Naive thymus-derived CD8-positive, alpha-beta T cell (primary cell): Measurements from ENCODE around the gene FAM3B. TPM values are rescaled to one million over a fixed set of nuclear protein-coding genes. Genes with fewer than 3 reads are reported as not detected.

Experiments used
- ATAC-seq, 2 donors: fragments of 150-1000 bp; cut with Tn5 transposase in 1 of 2; sonication (Bioruptor Pico), chemical (Tn5 transposase) in 1 of 2; 1 replicate in 1 of 2; 2 replicates in 1 of 2; pipeline ENCODE4 v1.10.0; 2021; ENCODE audit warnings: mild to moderate bottlenecking in 2 of 2, moderate library complexity in 2 of 2
- POLR2A ChIA-PET: fragments of 350-600 bp; sonication (Branson Sonifier 250); formaldehyde crosslinking; loops from one replicate; lab custom pipeline; 2021; ENCODE audit warnings: antibody characterized with exemption; lab: Charles Lee
- DNase-seq, 10 donors: peaks; one replicate each; pipeline versions ENCODE4 v3.0.0 to v3.0.0-alpha.2; 2020 to 2022
- H3K27ac Mint-ChIP-seq, 10 donors: one replicate each; pipeline ENCODE4 v1.8.0; 2020 to 2022; ENCODE audit warnings: mild to moderate bottlenecking in 10 of 10, mixed read lengths in 10 of 10, moderate library complexity in 4 of 10, inconsistent platforms in 1 of 10
- H3K27me3 Mint-ChIP-seq, 5 donors: one replicate each; pipeline ENCODE4 v1.8.0; 2021 to 2022; ENCODE audit warnings: mixed read lengths in 5 of 5
- H3K36me3 Mint-ChIP-seq, 3 donors: one replicate each; pipeline ENCODE4 v1.8.0; 2020 to 2022; ENCODE audit warnings: mixed read lengths in 3 of 3, mild to moderate bottlenecking in 2 of 3, inconsistent platforms in 1 of 3
- H3K4me1 Mint-ChIP-seq, 4 donors: one replicate each; pipeline ENCODE4 v1.8.0; 2021 to 2022; ENCODE audit warnings: mixed read lengths in 4 of 4
- H3K4me3 Mint-ChIP-seq, 10 donors: one replicate each; pipeline ENCODE4 v1.8.0; 2020 to 2022; ENCODE audit warnings: mild to moderate bottlenecking in 10 of 10, mixed read lengths in 10 of 10, moderate library complexity in 6 of 10, inconsistent platforms in 1 of 10
- H3K9me3 Mint-ChIP-seq, 9 donors: one replicate each; pipeline ENCODE4 v1.8.0; 2020 to 2022; ENCODE audit warnings: mixed read lengths in 9 of 9, mild to moderate bottlenecking in 3 of 9, inconsistent platforms in 1 of 9, moderate library complexity in 1 of 9
- polyA plus RNA-seq, 3 donors: library from polyadenylated mRNA; unstranded; fragments of 300-500 nt; fragmentation: Illumina TruSeq; gene quantifications; one replicate each; pipeline ENCODE4 v1.2.3, GENCODE V29; 2021
- total RNA-seq, 8 experiments: library from RNA in 2 of 8; stranded (reverse) in 2 of 8; gene quantifications; one replicate each; pipeline ENCODE4 v1.2.3 and lab custom pipeline; 2021 to 2026

FAM3B gene
- total and polyA plus RNA-seq, 5 experiments from 2014 or later, result not detected

DNA sequence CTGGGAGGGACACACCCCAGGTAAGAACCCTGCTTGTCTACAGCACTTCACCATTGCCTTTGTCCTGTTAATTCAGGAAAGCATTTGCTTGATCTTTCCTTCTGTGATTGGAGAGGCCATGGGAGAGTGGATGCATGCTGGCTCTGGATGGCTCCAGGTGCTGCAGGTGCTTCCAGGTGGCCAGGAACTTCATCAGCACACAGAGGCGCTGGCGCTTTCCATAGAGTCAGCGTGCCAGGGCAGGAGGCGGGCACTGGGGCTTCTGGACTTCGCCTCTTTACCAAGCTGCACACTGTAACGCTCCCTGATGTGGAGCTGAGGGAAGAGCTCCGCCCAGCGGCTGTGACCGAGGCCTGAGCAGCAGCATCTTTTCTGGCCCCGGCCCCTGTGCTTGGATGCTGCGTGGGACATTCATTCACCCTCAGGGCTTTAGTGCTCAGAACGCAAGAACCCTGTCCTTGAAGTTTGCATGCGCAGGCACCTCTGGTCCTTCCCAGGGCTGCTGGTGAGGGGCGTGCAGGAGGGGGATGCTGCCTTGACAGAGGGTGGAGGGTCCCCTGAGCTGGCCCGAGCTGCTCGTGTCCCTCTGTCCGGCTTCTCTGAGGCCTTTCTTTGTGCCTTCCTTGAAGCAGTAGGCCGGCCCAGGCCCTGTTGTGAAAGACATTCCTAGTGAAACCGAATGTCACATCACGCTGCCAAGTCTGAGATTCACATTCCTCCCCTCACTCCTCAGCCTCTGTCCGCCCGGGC, 43.6 kb downstream of the FAM3B start:
- Mint-ChIP-seq H3K4me3 (peak overlapping the region in 4 of 10 donors; percentile 92 to 93 (median 92)), H3K27ac (peak overlapping the region; percentile 98 to 100 (median 100)), H3K9me3 (no peaks in the 10 kb centered on the region), H3K27me3 (peaks cover 0 to 4% (median 0%) of the 10 kb centered on the region in 5 donors), H3K4me1 (peaks cover 14 to 45% (median 42%) of the 10 kb centered on the region in 4 donors), H3K36me3 (peaks cover 0 to 11% (median 6%) of the 10 kb centered on the region in 3 donors)
- no peak for DNase-seq
- POLR2A ChIA-PET, result interaction anchor here (2.9 to 3.2 kb wide), 2 partner anchors 9 to 66 kb away, joined by 16 to 26 read pairs; partner anchors contain the start of gene MX1
- no peak for ATAC-seq

DNA sequence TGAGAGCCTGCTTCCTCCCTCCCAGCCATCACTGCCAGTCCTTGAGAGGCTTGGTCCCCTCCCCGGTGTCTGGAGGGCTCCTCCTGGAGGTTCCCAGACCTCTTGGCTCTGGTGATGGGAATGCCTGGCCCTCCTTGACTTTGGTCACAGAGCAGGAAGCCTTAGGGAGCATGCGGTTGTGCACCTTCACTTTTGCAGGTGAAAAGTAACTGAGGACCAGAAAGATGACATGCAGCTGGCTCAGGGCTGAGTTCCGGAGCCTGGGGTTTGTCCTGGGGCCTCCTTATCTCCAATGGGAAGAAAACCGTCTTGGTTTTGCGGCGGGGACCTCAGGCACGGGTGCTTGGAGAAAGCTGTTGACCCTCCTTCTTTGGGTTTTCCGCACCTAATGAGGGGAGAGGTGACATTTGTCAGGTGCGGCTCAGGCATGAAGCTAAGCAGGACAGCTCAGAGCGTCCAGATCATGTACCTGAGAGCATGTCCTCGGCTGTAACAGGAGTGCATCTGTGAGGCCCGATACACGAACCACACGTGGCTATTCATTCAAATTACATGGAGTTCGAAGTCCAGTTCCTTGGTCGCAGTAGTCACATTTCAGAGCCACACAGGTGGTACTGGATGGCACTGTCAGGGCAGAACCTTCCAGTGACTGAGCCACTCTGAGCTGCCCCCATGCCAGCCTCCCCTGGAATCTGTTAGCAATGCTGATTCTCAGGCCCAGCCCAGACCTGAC, 44.6 kb downstream of the FAM3B start:
- H3K27ac Mint-ChIP-seq, result peak overlapping the region; percentile 98 to 100 (median 100)
- no peak for ATAC-seq
- peak overlapping the region; percentile 86 to 99 (median 93) for H3K4me3 Mint-ChIP-seq
- peaks cover 0 to 4% (median 0%) of the 10 kb centered on the region in 5 donors for H3K27me3 Mint-ChIP-seq
- peaks cover 0 to 19% (median 16%) of the 10 kb centered on the region in 3 donors for H3K36me3 Mint-ChIP-seq
- no peak for DNase-seq
- POLR2A ChIA-PET, result interaction anchor here (0.6 to 3.2 kb wide), 6 partner anchors 8 to 97 kb away, joined by 3 to 26 read pairs (median 10); partner anchors contain the start of gene MX1
- H3K4me1 Mint-ChIP-seq, result peaks cover 18 to 55% (median 52%) of the 10 kb centered on the region in 4 donors
- no peaks in the 10 kb centered on the region for H3K9me3 Mint-ChIP-seq

DNA sequence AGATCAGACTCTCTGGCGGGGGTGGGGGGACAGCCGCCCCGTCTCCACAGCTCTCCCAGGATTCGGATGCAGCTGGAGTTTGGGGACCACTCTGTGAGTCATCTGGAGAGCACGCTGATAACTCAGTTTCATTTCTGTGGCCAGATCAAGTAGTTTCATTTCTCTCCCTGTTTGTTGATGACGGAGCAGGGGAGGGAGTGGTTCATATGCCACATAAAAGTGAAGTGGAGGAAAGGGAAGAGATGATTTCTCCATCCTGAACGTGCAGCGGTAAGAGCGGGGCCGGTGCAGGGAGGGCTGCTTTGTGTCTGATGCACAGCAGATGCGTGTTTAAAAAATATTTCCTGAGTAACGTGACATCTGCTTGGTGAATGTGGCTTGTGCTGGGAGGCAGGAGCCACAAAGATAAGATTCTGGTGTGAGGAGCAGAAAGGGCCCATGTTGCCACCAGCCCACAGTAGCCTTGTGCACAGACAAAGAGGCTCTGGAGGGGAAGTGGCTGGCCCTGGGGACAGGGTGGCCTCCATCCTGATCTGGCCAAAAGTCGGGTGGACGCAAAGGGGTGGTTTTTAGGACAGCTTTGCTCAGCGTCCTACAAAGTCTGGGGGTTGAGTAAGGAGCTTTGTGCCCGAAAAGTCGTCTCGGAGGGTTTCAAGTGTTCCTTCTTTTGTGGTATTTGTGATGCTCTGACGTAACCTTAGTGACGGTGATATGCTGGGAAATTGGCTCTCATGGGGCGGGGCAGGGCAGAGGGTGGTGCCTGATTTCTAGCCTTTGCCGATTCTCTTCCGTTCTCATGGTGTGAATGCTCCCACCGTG, 45.4 kb downstream of the FAM3B start, which contains the start of gene MX2:
TSS of gene MX2 (plus strand) at position 242 of the 819 bp plus-strand sequence. CDS start 14,880 bp downstream, outside the sequence.
- H3K4me3 Mint-ChIP-seq, result peak within 1 kb of the TSS; percentile 86 to 99 (median 93)
- H3K27me3 Mint-ChIP-seq, result peaks cover 0 to 4% (median 0%) of the 10 kb centered on the region in 5 donors
- DNase-seq, result peak; percentile 64 to 95 (median 90)
- H3K27ac Mint-ChIP-seq, result peak within 1 kb of the TSS; percentile 98 to 100 (median 100)
- no peaks in the 10 kb centered on the region for H3K9me3 Mint-ChIP-seq
- peak; percentile 75 to 79 for ATAC-seq
- peaks cover 0 to 22% (median 19%) of the 10 kb centered on the region in 3 donors for H3K36me3 Mint-ChIP-seq
- POLR2A ChIA-PET, result interaction anchor here (0.6 to 3.2 kb wide), 12 partner anchors 8 to 535 kb away, joined by 3 to 26 read pairs (median 3); partner anchors contain the start of genes MX1 and PRDM15
- H3K4me1 Mint-ChIP-seq, result peaks cover 18 to 63% (median 60%) of the 10 kb centered on the region in 4 donors

GRCh38 chr21:41362605-41363369, 46.2 kb downstream of the FAM3B start:
- peak overlapping the region; percentile 98 to 100 (median 100) for H3K27ac Mint-ChIP-seq
- peaks cover 20 to 70% (median 64%) of the 10 kb centered on the region in 4 donors for H3K4me1 Mint-ChIP-seq
- DNase-seq (no peak), ATAC-seq (peak; percentile 19 to 30)
- POLR2A ChIA-PET, result interaction anchor here (0.7 to 3.2 kb wide), 12 partner anchors 7 to 516 kb away, joined by 3 to 26 read pairs (median 4); partner anchors contain the start of genes MX1 and PRDM15
- no peaks in the 10 kb centered on the region for H3K9me3 Mint-ChIP-seq
- H3K27me3 Mint-ChIP-seq, result peaks cover 0 to 4% (median 0%) of the 10 kb centered on the region in 5 donors
- H3K4me3 Mint-ChIP-seq, result peak overlapping the region; percentile 86 to 99 (median 93)
- peaks cover 0 to 26% (median 19%) of the 10 kb centered on the region in 3 donors for H3K36me3 Mint-ChIP-seq

DNA sequence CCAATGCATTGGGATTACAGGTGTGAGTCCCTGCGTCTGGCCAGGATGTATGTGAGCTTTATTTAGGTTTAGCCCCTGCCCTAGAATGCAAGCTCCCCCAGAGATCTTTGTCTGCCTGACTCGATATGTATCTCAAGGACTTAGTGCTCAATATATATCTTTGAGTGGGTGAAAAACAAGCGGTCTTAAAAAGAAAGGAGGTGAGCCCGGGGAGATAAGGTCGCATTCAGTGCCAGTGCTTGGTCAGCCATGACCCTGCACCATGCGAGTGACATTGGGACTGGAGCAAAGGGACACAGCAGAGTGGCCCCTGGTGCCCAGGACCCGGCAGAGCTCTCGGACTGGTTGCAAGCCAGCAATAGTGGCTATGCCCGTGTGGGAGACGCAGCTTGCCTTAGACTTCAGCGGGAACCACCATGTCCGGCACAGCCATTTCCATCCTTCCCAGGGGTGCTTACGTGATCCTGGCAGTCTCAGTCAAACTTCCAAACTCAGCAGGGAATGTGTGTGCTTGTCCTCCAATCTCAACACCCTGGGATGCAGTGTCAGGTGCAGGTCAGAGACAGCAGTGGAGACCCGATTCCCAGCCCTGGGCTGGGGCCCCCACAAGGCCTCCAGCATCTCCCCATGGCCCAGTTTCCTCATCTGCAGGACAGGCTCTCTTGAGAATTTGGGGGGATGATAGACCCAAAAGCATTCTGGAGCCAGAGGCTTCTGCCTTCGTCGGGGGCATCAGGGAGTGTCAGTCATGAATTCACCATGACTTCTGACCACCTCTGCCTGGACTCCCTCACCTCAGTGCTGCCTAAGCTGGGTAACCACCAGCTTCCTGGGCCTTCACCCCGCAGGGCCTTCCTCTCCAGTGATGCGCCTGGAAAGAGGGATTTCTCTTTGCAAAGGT, 47.0 kb downstream of the FAM3B start:
- H3K27me3 Mint-ChIP-seq, result peaks cover 0 to 4% (median 0%) of the 10 kb centered on the region in 5 donors
- H3K27ac Mint-ChIP-seq, result peak overlapping the region; percentile 98 to 100 (median 100)
- H3K9me3 Mint-ChIP-seq, result no peaks in the 10 kb centered on the region
- POLR2A ChIA-PET, result interaction anchor here (0.7 to 2.9 kb wide), 4 partner anchors 9 to 64 kb away, joined by 4 to 16 read pairs (median 10); partner anchors contain the start of gene MX1
- DNase-seq (no peak), ATAC-seq (no peak)
- peaks cover 0 to 31% (median 19%) of the 10 kb centered on the region in 3 donors for H3K36me3 Mint-ChIP-seq
- H3K4me3 Mint-ChIP-seq, result peak overlapping the region; percentile 86 to 99 (median 93)
- peaks cover 27 to 79% (median 73%) of the 10 kb centered on the region in 4 donors for H3K4me1 Mint-ChIP-seq

DNA sequence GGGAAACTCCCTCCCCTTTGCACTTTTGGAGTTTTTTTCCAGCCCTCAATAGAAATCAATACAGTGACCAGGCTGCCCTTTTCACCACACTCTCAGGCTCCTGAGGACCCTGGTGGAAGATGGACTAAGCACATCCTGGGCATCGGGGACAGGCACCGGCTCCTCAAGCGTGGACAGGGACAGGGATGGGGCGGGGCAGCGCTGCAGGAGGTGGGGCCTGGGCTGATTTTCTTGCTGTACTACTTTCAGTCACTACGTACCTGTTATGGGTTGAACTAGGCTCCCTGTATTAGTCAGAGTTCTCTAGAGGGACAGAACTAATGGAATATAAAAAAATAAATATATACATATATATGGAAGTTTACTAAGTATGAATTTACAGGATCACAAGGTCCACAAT, 47.7 kb downstream of the FAM3B start:
- H3K27me3 Mint-ChIP-seq, result peaks cover 0 to 4% (median 0%) of the 10 kb centered on the region in 5 donors
- peaks cover 30 to 86% (median 79%) of the 10 kb centered on the region in 4 donors for H3K4me1 Mint-ChIP-seq
- DNase-seq (no peak), ATAC-seq (no peak)
- H3K9me3 Mint-ChIP-seq, result no peaks in the 10 kb centered on the region
- peak overlapping the region in 9 of 10 donors; percentile 98 to 100 (median 99) for H3K27ac Mint-ChIP-seq
- peaks cover 0 to 31% (median 19%) of the 10 kb centered on the region in 3 donors for H3K36me3 Mint-ChIP-seq
- POLR2A ChIA-PET, result no interaction called here
- H3K4me3 Mint-ChIP-seq, result peak overlapping the region in 9 of 10 donors; percentile 12 to 99 (median 93)

DNA sequence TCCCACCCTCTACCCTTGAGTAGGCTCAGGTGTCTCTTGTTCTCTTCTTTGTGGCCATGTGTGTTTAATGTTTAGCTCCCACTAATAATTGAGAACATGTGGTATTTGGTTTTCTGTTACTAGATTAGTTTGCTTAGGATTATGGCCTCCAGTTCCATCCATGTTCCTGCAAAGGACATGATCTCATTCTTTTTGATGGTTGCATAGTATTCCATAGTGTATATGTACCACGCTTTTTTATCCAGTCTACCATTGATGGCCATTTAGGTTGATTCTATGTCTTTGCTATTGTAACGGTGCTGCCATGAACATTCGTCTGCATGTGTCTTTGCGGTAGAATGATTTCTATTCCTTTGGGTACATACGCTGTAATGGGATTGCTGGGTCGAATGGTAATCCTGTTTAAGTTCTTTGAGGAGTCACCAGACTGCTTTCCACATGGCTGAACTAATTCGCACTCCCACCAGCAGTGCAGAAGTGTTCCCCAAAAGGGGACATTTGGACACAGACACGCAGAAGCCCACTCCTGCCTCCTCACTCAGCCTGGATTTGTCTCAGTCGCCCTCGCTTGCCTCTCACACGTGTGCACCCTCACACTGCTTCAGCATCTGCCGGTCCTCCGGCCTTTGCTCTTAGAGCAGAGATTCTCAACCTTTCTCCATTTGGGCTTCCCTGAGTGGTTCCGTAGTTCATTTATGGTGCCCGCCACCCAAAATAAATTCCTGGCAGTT, 48.9 kb downstream of the FAM3B start:
- DNase-seq (no peak), ATAC-seq (no peak)
- Mint-ChIP-seq H3K4me3 (peak overlapping the region in 7 of 10 donors; percentile 18 to 66 (median 26)), H3K27me3 (peaks cover 0 to 4% (median 0%) of the 10 kb centered on the region in 5 donors), H3K27ac (peak overlapping the region; percentile 39 to 100 (median 88)), H3K9me3 (no peaks in the 10 kb centered on the region), H3K36me3 (peaks cover 0 to 31% (median 19%) of the 10 kb centered on the region in 3 donors), H3K4me1 (peaks cover 37 to 95% (median 88%) of the 10 kb centered on the region in 4 donors)
- POLR2A ChIA-PET, result no interaction called here

- DNase-seq (no peak), ATAC-seq (no peak)
- POLR2A ChIA-PET, result interaction anchor here (0.6 to 4.2 kb wide), 2 partner anchors 27 to 59 kb away, joined by 5 to 61 read pairs; partner anchors contain the start of gene MX1
- Mint-ChIP-seq H3K4me3 (peak overlapping the region in 5 of 10 donors; percentile 1 to 59 (median 15)), H3K27me3 (peaks cover 0 to 4% (median 0%) of the 10 kb centered on the region in 5 donors), H3K36me3 (peaks cover 0 to 31% (median 19%) of the 10 kb centered on the region in 3 donors), H3K27ac (peak overlapping the region; percentile 57 to 99 (median 82)), H3K4me1 (peaks cover 41 to 95% (median 89%) of the 10 kb centered on the region in 4 donors), H3K9me3 (no peaks in the 10 kb centered on the region)
Measured at GRCh38 chr21:41366522-41367151, 50.0 kb downstream of the FAM3B start.

- DNase-seq, result no peak
Measured at GRCh38 chr21:41367301-41367944, 50.8 kb downstream of the FAM3B start.

More at GRCh38 chr21:41367301-41367944, 50.8 kb downstream of the FAM3B start:
- Mint-ChIP-seq H3K27me3 (peaks cover 0 to 3% (median 0%) of the 10 kb centered on the region in 5 donors), H3K9me3 (no peaks in the 10 kb centered on the region), H3K27ac (peak overlapping the region; percentile 58 to 99 (median 96)), H3K36me3 (peaks cover 0 to 31% (median 18%) of the 10 kb centered on the region in 3 donors), H3K4me3 (peak overlapping the region in 4 of 10 donors; percentile 15 to 92 (median 65)), H3K4me1 (peaks cover 36 to 95% (median 89%) of the 10 kb centered on the region in 4 donors)
- no peak for ATAC-seq
- POLR2A ChIA-PET, result interaction anchor here (2.3 to 4.2 kb wide), 2 partner anchors 50 to 58 kb away, joined by 7 to 61 read pairs; partner anchors contain the start of gene MX1
